IPS-NIHi7 (cell line): ENCODE results near the gene ZDHHC24.
A peak's percentile ranks its signal among the peaks of the same experiment; 100 is the strongest.
"Not testable (repeated sequence)": the region's sequence is repeated elsewhere in the genome, so short reads cannot be mapped to it uniquely, and the experiment has no call there.

Source experiments
- DNase-seq: peaks from one replicate; pipeline ENCODE4 v3.0.0; 2012; ENCODE audit warnings: mixed read lengths; ENCODE audit errors: extremely low spot score

ZDHHC24 gene

DNA sequence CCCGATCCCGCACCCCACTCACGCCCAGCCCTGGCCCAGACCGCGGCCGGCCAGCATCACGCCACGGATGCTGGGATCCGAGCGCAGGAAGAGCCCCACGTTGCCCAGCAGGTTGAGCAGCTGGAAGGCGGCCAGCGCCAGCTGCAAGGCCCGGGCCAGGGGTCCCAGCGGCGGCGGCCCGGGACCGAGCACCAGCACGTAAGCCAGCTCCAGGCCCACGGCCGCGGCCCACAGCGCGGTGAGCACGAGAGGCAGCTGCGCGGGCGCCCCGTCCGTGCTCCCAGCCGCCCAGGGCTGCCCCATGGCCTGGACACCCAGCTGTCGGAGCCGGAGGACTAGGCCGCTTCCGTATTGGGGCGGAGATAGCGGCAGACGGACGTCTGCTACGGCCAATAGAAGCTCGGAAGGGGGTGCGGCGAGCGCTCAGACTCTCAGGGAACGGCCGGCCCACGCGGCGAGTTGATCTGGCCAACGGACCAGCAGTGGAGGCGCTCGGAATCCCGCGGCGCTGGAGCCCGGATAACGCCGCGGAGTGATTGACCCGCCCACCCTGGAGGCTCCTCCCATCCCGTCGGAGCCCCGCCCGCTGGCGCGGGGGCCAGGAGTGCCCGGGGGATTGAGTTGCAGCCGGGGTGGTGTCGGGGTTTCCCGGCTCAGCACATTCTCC is at the start of gene ZDHHC24:
ZDHHC24 (minus strand) TSS at position 348 of the 667 bp plus-strand sequence; CDS start at position 303, 45 bp downstream.
- DNase-seq = peak; percentile 99

GRCh38 chr11:66595245-66595904 is 49.5 kb upstream of the ZDHHC24 start:
- DNase-seq = no peak

DNA sequence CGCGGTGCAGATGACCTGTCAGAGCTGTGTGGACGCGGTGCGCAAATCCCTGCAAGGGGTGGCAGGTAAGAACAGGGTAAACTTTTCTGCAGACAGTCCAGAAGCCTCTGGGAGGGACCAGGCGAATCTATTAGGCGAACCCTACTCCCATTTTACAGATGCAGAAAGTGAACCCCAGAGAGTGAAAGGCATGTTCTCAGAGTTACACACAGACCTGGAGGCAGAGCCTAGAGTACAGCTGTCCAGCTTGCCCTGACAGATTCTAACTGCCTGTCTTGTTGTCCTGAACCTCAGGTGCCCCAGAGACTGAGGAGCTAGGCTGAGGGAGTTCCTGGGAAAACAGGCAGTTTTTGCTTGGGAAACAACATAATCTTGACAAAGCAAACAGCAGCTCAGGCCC is 47.8 kb upstream of the ZDHHC24 start:
- DNase-seq = no peak

GRCh38 chr11:66593303-66593635 is 47.4 kb upstream of the ZDHHC24 start:
- DNase-seq = peak; percentile 23

DNA sequence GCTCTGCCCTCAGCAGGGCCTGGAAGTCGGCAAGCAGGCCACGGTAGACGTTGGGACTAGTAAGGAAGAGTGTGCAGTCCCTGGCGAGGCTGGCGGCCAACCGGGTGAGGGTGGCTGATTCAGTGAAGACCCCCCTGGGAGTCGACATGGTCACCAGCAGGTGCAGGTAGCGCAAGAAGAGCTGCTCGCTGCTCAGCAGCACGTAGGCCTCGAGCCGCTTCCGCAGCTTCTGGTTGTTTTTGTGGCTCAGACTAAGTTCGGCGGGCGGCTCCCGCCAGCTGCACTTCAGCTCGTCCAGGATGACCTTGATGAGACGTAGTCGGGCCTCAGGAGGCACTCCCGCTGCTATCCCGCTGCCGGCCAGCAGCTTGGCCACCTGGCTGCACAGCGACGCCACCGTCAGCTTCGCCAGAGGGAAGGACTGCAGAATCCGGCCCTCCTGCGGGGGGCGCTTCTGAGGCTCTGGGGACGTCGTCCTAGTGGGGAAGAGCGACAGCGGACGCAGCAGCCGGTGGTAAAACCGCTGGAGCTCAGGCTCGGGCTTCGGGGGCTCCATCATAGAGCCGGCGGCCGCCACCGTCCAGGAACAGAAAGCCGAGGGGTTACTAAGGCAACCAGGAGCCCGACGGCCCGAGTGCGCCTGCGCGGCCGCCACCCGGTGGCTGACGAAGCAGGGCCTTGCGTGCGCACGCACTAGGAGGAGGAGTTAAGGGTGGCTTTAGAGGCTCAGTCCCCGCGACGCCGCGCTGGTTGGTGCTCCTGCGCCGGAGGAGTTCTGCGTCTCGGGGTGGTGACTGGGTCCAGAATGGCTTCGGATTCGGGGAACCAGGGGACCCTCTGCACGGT is 46.8 kb upstream of the ZDHHC24 start, which contains the start of the genes CCDC87 and CCS:
CCDC87 (minus strand) TSS at position 607 of the 846 bp plus-strand sequence; CDS start at position 559, 48 bp downstream.
CCS (plus strand) TSS at position 729 of the 846 bp plus-strand sequence; CDS start at position 806, 77 bp downstream.
- peak; percentile 100 for DNase-seq

DNA sequence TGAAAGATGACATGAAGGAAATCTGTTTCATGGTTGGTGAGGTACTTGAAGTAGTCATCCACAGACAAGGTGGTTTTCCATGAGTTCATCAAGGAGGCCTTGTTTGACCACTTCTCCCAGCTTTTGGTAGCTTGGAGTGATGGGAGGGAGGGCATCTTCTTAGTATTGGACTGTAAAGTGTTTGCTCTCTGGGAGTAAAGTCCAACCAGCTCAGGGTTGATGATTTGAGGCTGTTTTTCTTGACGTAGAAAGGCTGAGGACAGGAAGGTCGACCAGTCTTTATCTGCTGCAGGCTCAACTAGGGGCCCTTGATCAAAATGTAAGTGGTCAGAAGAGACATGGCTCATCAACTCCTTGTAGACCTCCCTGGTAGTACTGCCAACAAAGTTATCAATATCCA is 45.3 kb upstream of the ZDHHC24 start:
- no peak for DNase-seq

GRCh38 chr11:66589996-66590675 is 44.3 kb upstream of the ZDHHC24 start:
- no peak for DNase-seq

DNA sequence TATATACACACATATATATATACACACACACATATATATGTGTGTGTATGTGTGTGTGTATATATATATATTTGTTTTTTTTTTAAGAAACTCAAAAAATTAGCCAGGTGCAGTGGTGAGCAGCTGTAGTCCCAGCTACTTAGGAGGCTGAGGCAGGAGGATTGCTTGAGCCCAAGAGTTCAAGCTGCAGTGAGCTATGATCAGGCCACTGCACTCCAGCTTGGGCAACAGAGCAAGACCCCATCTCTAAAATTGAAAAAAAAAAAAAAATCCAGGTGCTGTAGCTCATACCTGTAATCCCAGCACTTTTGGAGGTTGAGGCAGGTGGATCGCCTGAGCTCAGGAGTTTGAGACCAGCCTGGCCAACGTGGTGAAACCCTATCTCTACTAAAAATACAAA is 43.5 kb upstream of the ZDHHC24 start:
- DNase-seq = not testable (repeated sequence)

DNA sequence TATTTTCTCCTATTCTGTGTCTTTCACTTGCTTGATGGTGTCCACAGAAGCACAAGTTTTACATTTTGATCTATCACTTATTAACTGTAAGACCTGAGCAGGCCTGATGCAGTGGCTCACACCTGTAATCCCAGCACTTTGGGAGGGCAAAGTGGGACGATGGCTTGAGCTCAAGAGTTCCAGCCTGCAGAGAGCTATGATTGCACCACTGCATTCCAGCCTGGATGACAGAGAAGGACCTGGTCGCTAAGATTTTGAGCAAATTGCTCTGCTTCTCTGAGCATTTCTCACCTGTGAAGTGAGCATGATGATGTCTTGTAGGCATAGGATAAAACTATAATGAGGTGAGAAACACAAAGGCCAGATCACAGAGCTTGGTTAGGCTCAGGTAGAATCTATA is 40.3 kb upstream of the ZDHHC24 start:
- DNase-seq = no peak

- not testable (repeated sequence) for DNase-seq
Observed at GRCh38 chr11:66585447-66585846, 39.6 kb upstream of the ZDHHC24 start.

DNA sequence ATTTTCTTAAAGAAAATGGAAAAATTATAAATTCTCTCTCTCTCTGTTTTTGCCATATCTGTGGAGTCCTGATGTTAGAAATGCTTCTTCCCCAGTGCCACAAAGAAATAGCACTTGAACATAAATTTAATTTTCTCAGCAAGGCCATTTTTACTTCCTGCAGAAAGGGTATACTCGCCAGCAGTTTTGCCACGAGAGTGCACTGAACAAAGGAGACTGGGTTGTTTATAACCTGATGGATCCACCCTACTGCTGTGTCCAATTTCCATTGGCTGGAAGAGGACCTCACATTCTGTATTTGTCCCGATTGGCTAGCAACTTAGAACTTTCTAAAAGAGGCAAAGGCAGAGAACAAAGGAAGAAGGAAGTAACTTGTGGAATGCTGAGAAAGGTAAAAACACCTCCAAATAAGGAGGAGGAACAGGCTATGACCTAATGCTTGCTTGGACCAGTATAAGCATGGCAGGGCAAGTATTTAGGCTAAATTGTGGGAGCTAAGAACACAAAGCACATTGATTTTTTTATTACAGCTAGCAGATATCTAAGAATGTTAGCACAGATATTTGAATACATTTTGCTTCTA is 36.8 kb upstream of the ZDHHC24 start:
- not testable (repeated sequence) for DNase-seq

GRCh38 chr11:66581261-66581660 is 35.4 kb upstream of the ZDHHC24 start:
- no peak for DNase-seq

DNA sequence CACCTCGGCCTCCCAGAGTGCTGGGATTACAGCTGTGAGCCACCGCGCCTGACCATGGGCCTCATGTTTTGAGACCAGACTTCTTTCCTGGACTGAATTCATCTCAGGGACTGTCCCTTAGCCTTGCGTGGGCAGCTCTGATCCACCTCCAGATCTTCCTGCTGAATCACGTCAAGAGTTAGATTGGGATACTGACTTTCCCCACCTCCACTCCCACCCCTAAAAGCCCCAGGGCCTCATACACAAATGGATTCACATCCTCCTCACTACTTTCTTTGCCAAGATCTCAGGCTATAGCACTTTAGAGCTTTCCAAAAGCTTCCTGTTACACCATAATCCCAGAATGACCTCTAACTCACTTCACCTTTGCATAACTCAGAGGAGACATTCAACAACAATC is 35.0 kb upstream of the ZDHHC24 start:
- DNase-seq = no peak

- DNase-seq = peak; percentile 95
Observed at GRCh38 chr11:66579017-66579606, 33.3 kb upstream of the ZDHHC24 start.

DNA sequence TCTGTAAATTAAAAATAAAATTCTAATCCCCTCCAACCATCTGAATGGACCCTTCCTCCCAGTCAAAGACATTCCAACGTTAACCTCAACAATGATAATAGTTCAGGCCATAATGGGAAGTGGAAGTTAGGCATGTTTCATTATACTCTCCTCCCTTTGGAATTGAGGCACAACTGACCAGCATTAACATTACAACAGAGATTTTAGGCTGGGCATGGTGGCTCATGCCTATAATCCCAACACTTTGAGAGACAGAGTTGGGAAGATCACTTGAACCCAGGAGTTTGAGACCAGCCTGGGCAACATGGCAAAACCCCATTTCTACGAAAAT is 25.0 kb upstream of the ZDHHC24 start:
- no peak for DNase-seq

- DNase-seq = no peak
Observed at GRCh38 chr11:66570079-66570849, 24.4 kb upstream of the ZDHHC24 start.

- no peak for DNase-seq
Observed at GRCh38 chr11:66569076-66569475, 23.2 kb upstream of the ZDHHC24 start.

DNA sequence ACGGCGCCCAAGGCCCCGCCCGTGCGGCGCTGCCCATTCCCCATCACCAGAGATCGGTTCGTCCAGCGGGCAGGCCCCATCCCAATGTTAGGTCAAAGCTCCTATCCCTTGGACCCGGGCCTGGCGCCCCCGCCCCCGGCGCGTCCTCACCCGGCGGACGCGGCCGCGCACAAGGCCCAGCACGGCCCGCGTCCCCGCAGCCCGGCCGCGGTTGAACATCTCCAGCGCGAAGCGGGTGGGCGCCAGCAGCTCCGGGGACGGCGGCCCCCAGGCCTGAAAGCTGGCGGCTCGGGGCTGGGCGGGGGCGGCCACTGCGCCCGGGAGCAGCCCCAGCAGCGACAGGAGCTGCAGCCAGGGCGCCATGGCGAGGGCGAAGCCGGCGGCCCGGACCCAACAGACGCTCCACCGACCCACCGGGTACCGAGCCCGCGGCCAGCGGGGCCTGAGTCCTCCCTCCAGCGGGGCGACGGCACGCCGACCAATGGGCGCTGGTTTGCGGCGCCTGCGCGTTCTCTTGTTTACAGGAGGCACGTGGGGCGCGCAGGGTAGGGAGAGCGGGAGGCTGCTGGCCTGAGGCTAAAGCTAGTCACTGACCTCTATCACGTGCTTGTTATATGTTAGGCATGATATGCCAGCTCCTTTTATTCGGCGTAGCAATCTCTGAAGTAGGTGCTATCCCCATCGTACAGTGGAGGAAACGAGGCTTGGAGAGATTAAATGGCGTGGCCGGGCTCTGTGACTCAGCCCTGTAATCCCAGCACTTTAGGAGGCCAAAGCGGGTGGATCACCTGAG is 22.5 kb upstream of the ZDHHC24 start, which contains the start of gene CTSF:
CTSF (minus strand) TSS at position 483 of the 793 bp plus-strand sequence; CDS start at position 363, 120 bp downstream.
- peak; percentile 93 for DNase-seq

- DNase-seq = no peak
Observed at GRCh38 chr11:66567787-66568123, 21.9 kb upstream of the ZDHHC24 start.

GRCh38 chr11:66566221-66566620 is 20.4 kb upstream of the ZDHHC24 start:
- no peak for DNase-seq
